GM03348 (cell line): ENCODE results near the gene MAML2.
"Not testable (repeated sequence)": the region's sequence is repeated elsewhere in the genome, so short reads cannot be mapped to it uniquely, and the experiment has no call there.

Experiments used
- DNase-seq: peaks from one replicate; pipeline ENCODE4 v3.0.0; 2012; ENCODE audit warnings: low spot score

Gene MAML2

GRCh38 chr11:96292291-96293010 is 50.5 kb downstream of the MAML2 start:
- DNase-seq, result no peak

GRCh38 chr11:96290631-96291030 is 52.4 kb downstream of the MAML2 start:
- DNase-seq, result no peak

GRCh38 chr11:96290031-96290430 is 53.0 kb downstream of the MAML2 start:
- DNase-seq, result no peak

GRCh38 chr11:96288915-96289314 is 54.1 kb downstream of the MAML2 start:
- DNase-seq, result no peak

GRCh38 chr11:96287822-96288439 is 55.1 kb downstream of the MAML2 start:
- DNase-seq, result no peak

- DNase-seq, result not testable (repeated sequence)
These were observed 57.0 kb downstream of the MAML2 start for GRCh38 chr11:96285985-96286384.

GRCh38 chr11:96284917-96285316 is 58.1 kb downstream of the MAML2 start:
- no peak for DNase-seq

- DNase-seq, result no peak
These were observed 58.6 kb downstream of the MAML2 start for GRCh38 chr11:96284401-96284800.

- no peak for DNase-seq
These were observed 60.3 kb downstream of the MAML2 start for GRCh38 chr11:96282625-96283220.

GRCh38 chr11:96280444-96280843 is 62.6 kb downstream of the MAML2 start:
- no peak for DNase-seq

GRCh38 chr11:96279896-96280290 is 63.1 kb downstream of the MAML2 start:
- DNase-seq, result no peak

GRCh38 chr11:96279018-96279895 is 63.7 kb downstream of the MAML2 start:
- peak; percentile 36 for DNase-seq

- DNase-seq, result no peak
These were observed 64.7 kb downstream of the MAML2 start for GRCh38 chr11:96278039-96278897.

GRCh38 chr11:96277696-96278038 is 65.3 kb downstream of the MAML2 start:
- no peak for DNase-seq

GRCh38 chr11:96276836-96277235 is 66.2 kb downstream of the MAML2 start:
- no peak for DNase-seq

GRCh38 chr11:96275801-96276594 is 67.0 kb downstream of the MAML2 start:
- no peak for DNase-seq

GRCh38 chr11:96273507-96273906 is 69.5 kb downstream of the MAML2 start:
- DNase-seq, result no peak

GRCh38 chr11:96272529-96273222 is 70.3 kb downstream of the MAML2 start:
- DNase-seq, result no peak

GRCh38 chr11:96271777-96272176 is 71.2 kb downstream of the MAML2 start:
- no peak for DNase-seq

GRCh38 chr11:96271352-96271751 is 71.6 kb downstream of the MAML2 start:
- DNase-seq, result not testable (repeated sequence)
